GM19193 (cell line): ENCODE results near the gene KCNH8.

Source experiments
- POLR2A ChIP-seq: IDR thresholded peaks from 4 replicates; pipeline ENCODE4 v1.6.1; 2011; ENCODE audit not compliant: insufficient read depth, insufficient read length; ENCODE audit errors: extremely low read depth

The KCNH8 gene

DNA sequence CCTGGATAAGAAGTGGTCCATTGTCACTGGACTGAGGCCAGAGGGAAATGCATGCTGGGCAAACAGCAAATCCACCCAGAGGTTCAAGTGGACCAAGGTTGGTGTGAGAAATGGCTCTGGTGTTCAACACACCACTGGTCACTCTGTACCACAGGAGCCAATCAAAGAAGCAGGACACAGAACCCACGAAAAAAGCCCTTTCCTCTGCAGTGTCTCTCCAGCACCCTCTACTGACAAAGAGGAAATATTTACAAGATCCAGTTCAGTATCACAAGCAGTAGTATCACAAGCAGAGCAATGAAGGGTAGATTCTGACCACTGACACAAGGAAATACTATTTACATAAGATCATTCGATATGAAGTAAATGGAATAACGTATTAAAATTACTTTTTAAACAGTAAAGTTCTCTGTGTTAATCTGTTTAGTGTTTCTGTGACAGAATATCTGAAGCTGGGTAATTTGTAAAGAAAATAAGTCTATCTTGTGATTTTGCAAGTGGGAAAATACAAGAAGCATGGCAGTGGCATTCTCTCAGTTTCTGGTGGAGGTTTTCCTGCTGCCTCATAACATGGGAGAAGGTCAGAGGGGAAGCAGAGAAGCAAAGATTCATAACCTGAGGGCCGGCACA, 395.0 kb downstream of the KCNH8 start:
- TF ChIP-seq POLR2A, result no peak

DNA sequence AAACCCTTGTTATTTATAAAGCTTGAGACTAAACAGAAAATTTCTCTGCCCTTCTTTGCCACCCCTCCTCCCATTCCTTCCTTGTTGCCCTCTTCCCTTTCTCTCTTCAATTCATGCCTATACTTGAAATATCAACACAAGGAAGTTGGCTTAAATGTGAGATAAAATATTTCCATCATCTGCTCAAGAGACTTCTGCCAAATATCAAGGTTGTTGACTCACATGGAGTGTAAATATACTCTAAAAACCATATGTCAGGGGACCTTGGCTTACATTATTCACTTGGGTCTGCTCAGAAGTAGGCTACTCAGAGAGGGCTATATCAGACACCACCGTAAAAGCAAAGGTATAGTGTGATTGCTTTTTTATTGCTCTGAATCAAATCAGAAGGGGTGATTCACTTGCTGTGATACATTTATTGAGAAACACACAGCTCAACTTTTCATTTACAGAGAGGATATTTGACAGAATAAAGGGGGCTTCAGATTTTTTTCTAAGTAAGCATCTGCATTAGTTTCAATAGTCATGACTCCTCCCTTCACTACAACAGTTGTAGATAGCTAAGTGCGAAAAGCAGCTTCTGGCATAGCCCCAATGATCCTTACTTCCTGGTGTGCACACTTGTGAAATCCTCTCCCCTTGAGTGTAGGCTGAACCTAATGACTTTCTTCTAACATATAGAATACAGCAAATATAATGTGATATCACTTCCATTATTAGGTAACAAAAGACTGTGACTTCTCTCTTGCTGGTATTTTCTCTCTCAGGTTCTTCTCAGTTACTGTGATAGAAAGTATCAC, 399.6 kb downstream of the KCNH8 start:
- no peak for TF ChIP-seq POLR2A

GRCh38 chr3:19559724-19560442, 411.6 kb downstream of the KCNH8 start:
- no peak for TF ChIP-seq POLR2A

- no peak for TF ChIP-seq POLR2A
These were observed 425.3 kb downstream of the KCNH8 start for GRCh38 chr3:19573644-19574043.

DNA sequence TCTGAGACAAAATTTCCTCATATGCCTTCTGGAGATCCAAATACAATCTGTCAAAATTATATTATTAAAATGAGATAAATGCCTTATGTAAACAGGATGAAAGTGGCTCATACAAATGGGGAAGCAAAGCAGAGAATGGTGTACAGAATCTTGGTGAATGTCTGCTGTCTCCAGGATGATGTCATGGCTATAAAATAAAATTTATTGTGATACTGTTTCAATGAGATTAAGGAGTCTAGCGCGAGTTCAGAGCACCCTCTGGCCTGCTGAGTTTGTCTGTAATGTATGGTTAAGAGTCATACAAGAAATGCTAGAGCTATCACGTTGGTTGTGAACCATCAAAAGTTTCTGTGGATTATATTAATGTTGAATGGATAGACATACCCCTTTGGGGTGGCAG, 426.0 kb downstream of the KCNH8 start:
- TF ChIP-seq POLR2A, result no peak

DNA sequence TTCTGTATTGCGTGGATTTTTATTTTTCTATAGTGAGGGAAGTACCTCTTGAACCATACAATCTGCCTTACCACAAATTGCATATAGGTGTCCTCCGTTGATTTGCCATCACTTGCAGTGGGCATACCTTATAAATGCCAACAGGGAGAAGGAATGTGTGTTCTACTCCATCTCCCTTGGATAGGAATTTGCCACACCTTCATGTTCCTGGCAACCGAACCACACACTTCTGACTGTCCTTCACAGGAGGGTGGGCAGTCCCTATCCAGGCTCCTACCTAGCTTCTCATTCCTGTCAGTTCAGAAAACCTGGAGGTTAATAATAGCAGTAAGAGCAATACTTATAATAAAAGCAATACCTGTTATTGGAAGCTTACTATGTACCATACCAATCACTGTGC, 428.0 kb downstream of the KCNH8 start:
- TF ChIP-seq POLR2A, result no peak
